ENCODE data around the gene CAPN15.

- TF ChIP-seq, protein P1, sequence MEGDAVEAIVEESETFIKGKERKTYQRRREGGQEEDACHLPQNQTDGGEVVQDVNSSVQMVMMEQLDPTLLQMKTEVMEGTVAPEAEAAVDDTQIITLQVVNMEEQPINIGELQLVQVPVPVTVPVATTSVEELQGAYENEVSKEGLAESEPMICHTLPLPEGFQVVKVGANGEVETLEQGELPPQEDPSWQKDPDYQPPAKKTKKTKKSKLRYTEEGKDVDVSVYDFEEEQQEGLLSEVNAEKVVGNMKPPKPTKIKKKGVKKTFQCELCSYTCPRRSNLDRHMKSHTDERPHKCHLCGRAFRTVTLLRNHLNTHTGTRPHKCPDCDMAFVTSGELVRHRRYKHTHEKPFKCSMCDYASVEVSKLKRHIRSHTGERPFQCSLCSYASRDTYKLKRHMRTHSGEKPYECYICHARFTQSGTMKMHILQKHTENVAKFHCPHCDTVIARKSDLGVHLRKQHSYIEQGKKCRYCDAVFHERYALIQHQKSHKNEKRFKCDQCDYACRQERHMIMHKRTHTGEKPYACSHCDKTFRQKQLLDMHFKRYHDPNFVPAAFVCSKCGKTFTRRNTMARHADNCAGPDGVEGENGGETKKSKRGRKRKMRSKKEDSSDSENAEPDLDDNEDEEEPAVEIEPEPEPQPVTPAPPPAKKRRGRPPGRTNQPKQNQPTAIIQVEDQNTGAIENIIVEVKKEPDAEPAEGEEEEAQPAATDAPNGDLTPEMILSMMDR (IDR thresholded peaks at IDR 0.05 in 4 of 5, conservative IDR thresholded peaks at IDR 0.05 in 1 of 5) = no peak
- no peak for TF ChIP-seq POLR2A (IDR thresholded peaks at IDR 0.05)
Measured at GRCh38 chr16:585351-585750, 57.8 kb downstream of the CAPN15 start.
